NOMO-1 treated with dmso at 0.1 percent for 144 hours (cell line): ENCODE data around the gene TMEM134.

ENCODE experiments used
- DNase-seq: peaks from one replicate; lab custom pipeline; 2025; ENCODE audit not compliant: unreplicated experiment; lab: John Stamatoyannopoulos, UW

The TMEM134 gene

GRCh38 chr11:67500831-67501715 is 32.0 kb upstream of the TMEM134 start:
- DNase-seq = peak; percentile 51

DNA sequence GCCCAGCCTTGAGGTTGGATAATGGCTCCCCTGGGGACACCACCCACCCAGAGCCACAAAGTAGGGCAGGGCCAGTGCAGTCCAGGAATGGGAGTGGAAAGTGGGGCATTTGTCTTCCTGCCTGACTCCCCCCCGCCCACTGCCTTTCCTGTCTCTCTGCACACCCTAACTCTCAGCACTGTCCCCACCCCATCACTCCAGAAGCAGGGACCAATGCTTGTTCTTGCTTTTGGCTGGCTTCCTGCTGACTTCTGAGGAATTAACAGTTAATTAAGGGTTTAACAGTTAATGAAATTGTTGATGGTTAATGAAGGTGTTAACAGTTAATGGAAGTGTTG is 31.4 kb upstream of the TMEM134 start:
- DNase-seq = no peak

- no peak for DNase-seq
Measured at GRCh38 chr11:67499808-67500483, 30.9 kb upstream of the TMEM134 start.

DNA sequence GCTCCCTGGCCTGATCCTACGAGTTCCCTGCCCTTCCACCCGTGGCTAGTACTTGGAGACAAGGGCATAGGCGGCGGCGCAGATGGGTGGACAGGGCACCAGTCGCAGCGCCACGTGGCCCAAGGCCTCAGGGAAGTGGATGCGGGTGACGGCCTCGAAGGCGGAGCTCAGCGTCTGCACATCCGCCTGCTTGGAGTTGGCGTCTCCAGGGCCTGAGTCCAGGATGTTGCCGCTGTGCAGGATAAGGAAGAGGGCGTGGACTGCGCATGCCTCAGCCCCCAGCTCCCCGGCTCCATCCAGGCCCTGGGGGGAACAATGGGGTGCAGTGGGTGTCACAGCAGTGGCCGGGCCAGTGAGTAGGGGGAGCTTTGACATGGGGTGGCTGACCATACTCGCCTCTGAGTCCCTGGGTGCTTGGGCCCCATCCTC is 29.5 kb upstream of the TMEM134 start:
- no peak for DNase-seq

DNA sequence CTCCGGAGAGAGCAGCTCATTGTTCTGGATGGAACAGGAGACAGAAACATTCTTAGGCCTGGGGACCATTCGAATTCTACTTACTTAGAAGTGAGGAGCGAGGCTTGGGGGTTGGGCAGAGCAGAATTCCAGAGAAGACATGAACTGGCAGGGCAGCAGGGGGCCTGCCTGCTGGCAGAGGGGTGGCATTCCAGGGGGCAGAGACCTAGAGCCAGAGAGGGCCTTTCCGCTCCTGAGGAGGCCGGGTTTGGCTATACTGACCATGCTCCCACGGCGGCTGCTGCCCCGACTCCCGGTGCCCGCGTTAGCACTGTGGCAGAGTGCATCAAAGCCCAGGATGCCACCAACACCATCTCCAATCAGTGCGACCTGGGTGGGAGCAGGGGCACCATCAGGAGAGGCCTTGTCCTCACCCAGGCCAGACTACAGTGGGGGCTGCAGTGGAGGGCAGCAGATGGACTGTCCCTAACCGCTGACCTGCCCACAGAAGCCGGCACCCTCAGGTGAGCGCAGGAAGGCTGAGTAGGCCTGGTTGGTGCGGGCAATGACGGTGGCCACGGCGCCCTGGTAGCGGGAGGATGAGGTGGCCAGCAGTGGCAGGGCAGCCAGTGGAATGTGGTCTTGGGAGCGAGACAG is 28.7 kb upstream of the TMEM134 start:
- DNase-seq = no peak

DNA sequence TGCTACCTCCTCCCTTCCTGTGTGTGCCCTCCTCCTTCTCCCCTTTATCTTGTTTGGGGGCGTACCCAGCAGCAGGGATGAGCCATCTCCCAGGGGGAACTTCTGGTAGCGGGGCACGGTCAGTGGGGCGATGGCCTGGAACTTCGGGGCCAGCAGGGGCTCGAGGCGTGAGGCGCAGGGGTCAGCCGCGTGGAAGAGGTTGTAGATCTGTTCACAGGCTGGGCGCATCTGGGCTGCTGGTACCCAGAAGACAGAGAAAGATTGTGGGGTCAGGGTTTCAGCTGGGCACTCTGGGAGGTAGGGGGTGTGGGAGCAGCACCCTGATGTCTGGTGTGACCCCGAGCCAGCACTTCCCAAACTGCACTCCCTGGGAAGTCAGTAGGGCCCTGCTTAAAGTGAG is 27.1 kb upstream of the TMEM134 start:
- DNase-seq = no peak

- no peak for DNase-seq
Measured at GRCh38 chr11:67495234-67496005, 26.4 kb upstream of the TMEM134 start.

- DNase-seq = no peak
Measured at GRCh38 chr11:67494371-67495233, 25.6 kb upstream of the TMEM134 start.

DNA sequence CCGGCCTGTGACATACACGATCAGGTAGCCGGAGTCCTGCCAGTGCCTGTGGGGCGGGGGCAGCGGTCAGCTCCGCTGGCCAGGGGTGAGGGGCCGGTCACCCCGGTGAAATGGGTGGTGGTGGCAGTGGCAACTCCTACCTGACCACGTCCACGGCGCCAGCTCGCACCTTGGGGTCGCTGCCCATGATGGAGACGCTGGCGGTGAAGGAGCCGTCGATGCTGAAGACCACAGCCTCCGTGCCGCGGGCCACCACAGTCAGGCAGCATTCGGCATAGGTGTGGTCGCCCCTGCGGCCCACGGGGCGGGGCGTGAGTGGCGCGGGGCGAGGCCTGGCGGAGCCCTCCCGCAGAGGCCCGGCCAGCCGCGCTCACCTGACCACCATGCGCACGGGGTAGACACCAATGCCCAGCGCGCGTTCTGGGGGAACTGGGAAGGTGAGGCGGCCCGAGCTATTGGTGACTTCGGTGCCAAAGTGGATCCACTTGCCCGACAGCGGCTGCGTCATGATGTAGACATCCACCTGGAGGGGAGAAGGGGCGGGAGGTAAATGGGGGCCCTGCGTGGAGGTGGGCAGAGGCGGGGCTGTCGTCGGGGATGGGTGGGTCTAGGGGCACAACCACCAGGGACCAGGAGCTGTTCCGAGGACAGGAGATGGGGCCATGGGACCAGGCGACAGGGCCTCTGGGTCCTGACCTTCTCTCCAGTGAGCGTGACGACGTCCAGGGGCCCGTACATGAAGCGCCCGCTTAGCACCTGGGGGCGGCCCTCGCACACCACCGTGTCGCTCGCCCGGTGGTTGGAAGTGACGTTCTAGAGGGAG is 24.7 kb upstream of the TMEM134 start:
- DNase-seq = no peak

- DNase-seq = no peak
Measured at GRCh38 chr11:67492801-67493547, 23.9 kb upstream of the TMEM134 start.

- DNase-seq = no peak
Measured at GRCh38 chr11:67492069-67492727, 23.1 kb upstream of the TMEM134 start.

- no peak for DNase-seq
Measured at GRCh38 chr11:67491276-67492068, 22.4 kb upstream of the TMEM134 start.

DNA sequence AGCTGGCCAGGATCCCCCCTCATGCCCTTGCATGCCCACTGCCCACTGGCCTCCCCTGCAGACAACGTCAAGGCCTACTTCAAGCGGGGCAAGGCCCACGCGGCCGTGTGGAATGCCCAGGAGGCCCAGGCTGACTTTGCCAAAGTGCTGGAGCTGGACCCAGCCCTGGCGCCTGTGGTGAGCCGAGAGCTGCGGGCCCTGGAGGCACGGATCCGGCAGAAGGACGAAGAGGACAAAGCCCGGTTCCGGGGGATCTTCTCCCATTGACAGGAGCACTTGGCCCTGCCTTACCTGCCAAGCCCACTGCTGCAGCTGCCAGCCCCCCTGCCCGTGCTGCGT is 21.6 kb upstream of the TMEM134 start:
- no peak for DNase-seq

DNA sequence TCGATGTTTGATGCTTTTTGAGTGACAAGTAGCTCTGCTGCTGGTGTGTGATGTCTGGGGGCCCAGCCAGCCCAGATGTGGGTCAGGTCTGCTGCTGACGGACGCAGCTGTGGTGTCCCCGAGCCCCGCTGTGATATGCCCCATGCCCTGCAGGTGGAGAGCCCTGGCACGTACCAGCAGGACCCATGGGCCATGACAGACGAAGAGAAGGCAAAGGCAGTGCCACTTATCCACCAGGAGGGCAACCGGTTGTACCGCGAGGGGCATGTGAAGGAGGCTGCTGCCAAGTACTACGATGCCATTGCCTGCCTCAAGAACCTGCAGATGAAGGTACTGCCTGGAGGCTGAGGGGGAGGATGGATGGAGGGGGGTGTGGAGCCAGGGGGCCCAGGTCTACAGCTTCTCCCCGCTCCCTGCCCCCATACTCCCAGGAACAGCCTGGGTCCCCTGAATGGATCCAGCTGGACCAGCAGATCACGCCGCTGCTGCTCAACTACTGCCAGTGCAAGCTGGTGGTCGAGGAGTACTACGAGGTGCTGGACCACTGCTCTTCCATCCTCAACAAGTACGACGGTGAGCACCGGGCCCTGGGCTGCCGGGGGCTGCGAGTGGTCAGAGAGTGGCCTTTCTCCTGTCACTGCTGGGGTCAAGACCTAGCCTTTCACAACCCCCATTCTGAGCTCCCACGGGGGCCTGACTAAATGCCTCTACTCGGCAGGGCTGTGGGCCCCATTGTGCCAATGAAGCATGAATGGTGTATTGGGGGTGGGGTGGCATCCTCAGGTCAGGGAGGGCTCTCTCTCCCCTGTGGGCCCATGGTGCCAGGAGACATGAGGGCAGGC is 21.1 kb upstream of the TMEM134 start:
- DNase-seq = no peak

DNA sequence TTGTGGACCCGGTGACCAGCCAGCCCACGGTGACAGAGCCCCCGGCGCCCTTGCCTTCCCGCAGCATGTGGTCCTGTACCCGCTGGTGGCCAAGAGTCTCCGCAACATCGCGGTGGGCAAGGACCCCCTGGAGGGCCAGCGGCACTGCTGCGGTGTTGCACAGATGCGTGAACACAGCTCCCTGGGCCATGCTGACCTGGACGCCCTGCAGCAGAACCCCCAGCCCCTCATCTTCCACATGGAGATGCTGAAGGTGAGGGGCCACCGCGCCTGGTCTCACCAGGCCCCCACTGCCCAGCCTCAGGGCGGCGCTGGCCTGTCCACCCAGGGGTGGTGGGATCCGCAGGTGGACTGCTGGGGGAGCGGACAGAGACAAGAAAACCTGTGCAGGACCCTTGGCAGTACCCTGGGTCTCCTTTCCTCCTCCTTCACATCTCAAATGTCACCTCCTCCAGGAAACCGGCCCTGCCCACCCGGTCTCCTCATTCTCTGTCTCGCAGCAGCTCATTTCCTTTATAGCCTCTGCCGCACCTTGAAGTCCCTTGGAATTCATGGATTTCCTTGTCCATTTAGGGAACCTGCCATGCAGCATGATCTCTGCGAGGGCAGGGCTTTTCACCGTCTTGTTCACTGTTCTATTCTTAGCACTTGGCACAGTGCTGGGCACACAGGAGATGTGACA is 20.3 kb upstream of the TMEM134 start:
- DNase-seq = no peak
